SK-N-MC (cell line): ENCODE measurements around the gene TPPP3.

ENCODE experiments used
- EZH2 ChIP-seq: fragments of 200-600 bp; sonication (generic); IDR thresholded peaks from one replicate; pipeline ENCODE4 v1.6.1; 2017; ENCODE audit warnings: antibody characterized with exemption
- FOXP2 ChIP-seq: optimal IDR thresholded peaks from 2 replicates; pipeline ENCODE3; 2011; ENCODE audit warnings: mild to moderate bottlenecking, moderate library complexity; ENCODE audit not compliant: insufficient read depth; ENCODE audit errors: extremely low read length, control extremely low read depth
- POLR2AphosphoS5 ChIP-seq: IDR thresholded peaks from 2 replicates; pipeline ENCODE4 v1.6.1; 2012; ENCODE audit warnings: mild to moderate bottlenecking, low read depth, low read length, borderline replicate concordance

GRCh38 chr16:67393111-67393787, at the start of gene TPPP3:
- TF ChIP-seq EZH2 (no peak), POLR2AphosphoS5 (no peak), FOXP2 (no peak)
